H1 (cell line): ENCODE results near the gene DNAH12. TPM values are rescaled to one million over a fixed set of nuclear protein-coding genes. Genes with fewer than 3 reads are reported as not detected.

Experiments
- CTCF ChIA-PET: fragments of 300-600 bp; sonication (Branson Sonifier 250); formaldehyde crosslinking; loops from one replicate; lab custom pipeline; 2021; ENCODE audit not compliant: partially characterized antibody; lab: Charles Lee
- POLR2A ChIA-PET: fragments of 300-600 bp; sonication (Branson Sonifier 250); formaldehyde crosslinking; loops from one replicate; lab custom pipeline; 2021; ENCODE audit warnings: inconsistent platforms; ENCODE audit not compliant: partially characterized antibody; lab: Charles Lee
- DNase-seq, 2 experiments: peaks; one replicate each; pipeline versions ENCODE4 v3.0.0 to v3.0.0-alpha.2; 2010 to 2022; ENCODE audit warnings: low spot score in 2 of 2, low read depth in 1 of 2, mixed read lengths in 1 of 2
- FAIRE-seq: peaks from 2 replicates; lab custom pipeline; 2011; peaks lifted over from hg19 to GRCh38; lab: Jason Lieb, UNC
- H2AFZ ChIP-seq: 2 replicates; pipeline ENCODE4 v1.8.1; 2012; ENCODE audit warnings: low read length, inconsistent platforms
- H2AK5ac ChIP-seq: 2 replicates; pipeline ENCODE4 v1.6.1; 2013; ENCODE audit warnings: low read depth, low read length
- H2BK120ac ChIP-seq: replicated peaks from 2 replicates; pipeline ENCODE3; 2013; ENCODE audit warnings: low read depth, low read length, inconsistent platforms
- H2BK12ac ChIP-seq: 2 replicates; pipeline ENCODE4 v1.6.1; 2013; ENCODE audit warnings: low read depth, low read length
- H2BK15ac ChIP-seq: 2 replicates; pipeline ENCODE4 v1.6.1; 2013; ENCODE audit warnings: low read length
- H2BK20ac ChIP-seq: 2 replicates; pipeline ENCODE4 v1.6.1; 2013; ENCODE audit warnings: low read length
- H2BK5ac ChIP-seq: 2 replicates; pipeline ENCODE4 v1.6.1; 2013; ENCODE audit warnings: low read depth, low read length
- H3K14ac ChIP-seq: 2 replicates; pipeline ENCODE4 v1.6.1; 2013; ENCODE audit warnings: inconsistent platforms; ENCODE audit not compliant: insufficient read length
- H3K18ac ChIP-seq: 2 replicates; pipeline ENCODE4 v1.6.1; 2013; ENCODE audit warnings: low read length; ENCODE audit errors: extremely low read depth
- H3K23ac ChIP-seq: 2 replicates; pipeline ENCODE4 v1.6.1; 2013; ENCODE audit warnings: inconsistent platforms; ENCODE audit not compliant: insufficient read length
- H3K23me2 ChIP-seq: 2 replicates; pipeline ENCODE4 v1.6.1; 2013; ENCODE audit warnings: low read depth, low read length
- H3K27ac ChIP-seq: 2 replicates; pipeline ENCODE4 v1.6.1; 2011; ENCODE audit warnings: low read depth, low read length, inconsistent platforms
- H3K27me3 ChIP-seq, 4 experiments: replicated peaks in 1 of 4; 1 replicate in 1 of 4; 2 replicates in 3 of 4; pipeline versions ENCODE4 v1.6.1 to v1.8.1; 2011 to 2013; ENCODE audit warnings: low read length in 3 of 4, mild to moderate bottlenecking in 3 of 4, inconsistent platforms in 2 of 4, mixed read lengths in 2 of 4, moderate library complexity in 1 of 4; ENCODE audit not compliant: control insufficient read depth in 3 of 4, insufficient read depth in 3 of 4; ENCODE audit errors: extremely low read depth in 1 of 4
- H3K36me3 ChIP-seq, 4 experiments: 2 replicates each; pipeline versions ENCODE4 v1.6.1 to v1.8.1; 2011 to 2013; ENCODE audit warnings: mild to moderate bottlenecking in 4 of 4, low read length in 3 of 4, moderate library complexity in 2 of 4, control low read depth in 1 of 4, inconsistent platforms in 1 of 4; ENCODE audit not compliant: insufficient read depth in 4 of 4, control insufficient read depth in 2 of 4
- H3K4ac ChIP-seq: replicated peaks from 2 replicates; pipeline ENCODE3; 2013; ENCODE audit warnings: low read length, low read depth, mixed read lengths, inconsistent platforms; ENCODE audit not compliant: insufficient read length
- H3K4me1 ChIP-seq, 4 experiments: replicated peaks in 1 of 4; 1 replicate in 1 of 4; 2 replicates in 3 of 4; pipeline versions ENCODE4 v1.6.1 to v1.8.1; 2011 to 2013; ENCODE audit warnings: low read length in 3 of 4, inconsistent platforms in 2 of 4, mixed read lengths in 1 of 4; ENCODE audit not compliant: insufficient read depth in 4 of 4, control insufficient read depth in 3 of 4
- H3K4me2 ChIP-seq, 2 experiments: 2 replicates each; pipeline versions ENCODE4 v1.6.1 to v1.8.1; 2011 to 2013; ENCODE audit warnings: low read depth in 2 of 2, low read length in 2 of 2, control low read depth in 1 of 2, inconsistent platforms in 1 of 2, mild to moderate bottlenecking in 1 of 2; ENCODE audit not compliant: insufficient read depth in 1 of 2
- H3K4me3 ChIP-seq, 4 experiments: fragments of 200-600, 300-600 bp in 1 of 4; sonication (generic), shearing (Covaris generic), sonication (Bioruptor Twin) in 1 of 4; 2 replicates each; pipeline versions ENCODE4 v1.5.1 to v1.8.1; 2011 to 2016; ENCODE audit warnings: low read length in 4 of 4, low read depth in 3 of 4, control low read depth in 2 of 4, inconsistent platforms in 2 of 4, mild to moderate bottlenecking in 2 of 4, mixed read lengths in 1 of 4, moderate library complexity in 1 of 4; ENCODE audit not compliant: insufficient read depth in 2 of 4; ENCODE audit errors: extremely low read depth in 1 of 4
- H3K56ac ChIP-seq: replicated peaks from 2 replicates; pipeline ENCODE3; 2013; ENCODE audit warnings: low read depth, mild to moderate bottlenecking, mixed read lengths, low read length, inconsistent platforms; ENCODE audit not compliant: insufficient read length
- H3K79me1 ChIP-seq: 2 replicates; pipeline ENCODE4 v1.6.1; 2013; ENCODE audit warnings: low read depth, low read length, control low read depth
- H3K79me2 ChIP-seq, 2 experiments: 2 replicates each; pipeline versions ENCODE4 v1.6.1 to v1.8.1; 2012 to 2013; ENCODE audit warnings: low read length in 2 of 2, mild to moderate bottlenecking in 2 of 2, inconsistent platforms in 1 of 2; ENCODE audit not compliant: insufficient read depth in 2 of 2, control insufficient read depth in 1 of 2
- H3K9ac ChIP-seq, 4 experiments: replicated peaks in 1 of 4; 1 replicate in 1 of 4; 2 replicates in 3 of 4; pipeline versions ENCODE4 v1.6.1 to v1.8.1; 2011 to 2013; ENCODE audit warnings: low read depth in 3 of 4, low read length in 3 of 4, control low read depth in 2 of 4, mild to moderate bottlenecking in 2 of 4, moderate library complexity in 2 of 4, inconsistent platforms in 1 of 4; ENCODE audit errors: extremely low read depth in 1 of 4
- H3K9me3 ChIP-seq, 2 experiments: 2 replicates each; pipeline versions ENCODE4 v1.6.1 to v1.8.1; 2012 to 2013; ENCODE audit warnings: mild to moderate bottlenecking in 2 of 2, moderate library complexity in 2 of 2, control low read depth in 1 of 2, inconsistent platforms in 1 of 2, low read depth in 1 of 2, low read length in 1 of 2, mixed read lengths in 1 of 2; ENCODE audit not compliant: insufficient read depth in 2 of 2
- H4K20me1 ChIP-seq, 2 experiments: replicated peaks in 1 of 2; 2 replicates each; pipeline versions ENCODE3 to v1.8.1; 2011 to 2013; ENCODE audit warnings: inconsistent platforms in 2 of 2, low read length in 2 of 2, mild to moderate bottlenecking in 1 of 2; ENCODE audit not compliant: insufficient read depth in 2 of 2, control insufficient read depth in 1 of 2
- H4K5ac ChIP-seq: 2 replicates; pipeline ENCODE4 v1.6.1; 2013; ENCODE audit warnings: low read length, low read depth, mixed read lengths, inconsistent platforms; ENCODE audit not compliant: insufficient read length
- H4K8ac ChIP-seq: 2 replicates; pipeline ENCODE4 v1.8.0; 2013; ENCODE audit warnings: mild to moderate bottlenecking, moderate library complexity, low read length, inconsistent platforms; ENCODE audit not compliant: insufficient read depth; ENCODE audit errors: extremely low read depth
- H4K91ac ChIP-seq: replicated peaks from 2 replicates; pipeline ENCODE3; 2013; ENCODE audit warnings: low read length, mixed read lengths, inconsistent platforms; ENCODE audit not compliant: insufficient read length
- CBX5 ChIP-seq: fragments of 300-800, 300-1000 bp; sonication (generic); IDR thresholded peaks from 2 replicates; pipeline ENCODE4 v1.7.1; 2016; ENCODE audit warnings: antibody characterized with exemption, low read length, low read depth
- KDM1A ChIP-seq: fragments of 200-600, 300-600 bp; sonication (generic); IDR thresholded peaks from 2 replicates; pipeline ENCODE4 v1.7.1; 2016; ENCODE audit warnings: mild to moderate bottlenecking, low read length, borderline replicate concordance
- MAX ChIP-seq: IDR thresholded peaks from 2 replicates; pipeline ENCODE4 v1.6.1; 2012; ENCODE audit warnings: inconsistent platforms
- SP1 ChIP-seq: IDR thresholded peaks from 2 replicates; pipeline ENCODE4 v1.6.1; 2011; ENCODE audit warnings: low read depth, low read length
- TBP ChIP-seq: IDR thresholded peaks from 2 replicates; pipeline ENCODE4 v1.6.1; 2011; ENCODE audit warnings: low read depth, low read length, improper control_type of control experiment
- TCF12 ChIP-seq: IDR thresholded peaks from 2 replicates; pipeline ENCODE4 v1.6.1; 2011; ENCODE audit warnings: low read depth, mild to moderate bottlenecking, low read length
- ZNF274 ChIP-seq: IDR thresholded peaks from 2 replicates; pipeline ENCODE4 v1.7.0; 2012; ENCODE audit warnings: low read length, borderline replicate concordance; ENCODE audit errors: extremely low read depth
- WGBS, 2 experiments: shearing (Covaris generic) in 1 of 2; methylation state at CpG; one replicate each; pipeline versions ENCODE4 v1.1.6 to v1.1.7; 2013 to 2015; ENCODE audit warnings: low lambda C conversion rate in 2 of 2, mixed read lengths in 2 of 2, inconsistent platforms in 1 of 2, low coverage in 1 of 2, missing lambda C conversion rate in 1 of 2; ENCODE audit not compliant: insufficient replicate concordance in 2 of 2, insufficient coverage in 1 of 2, insufficient read length in 1 of 2; ENCODE audit errors: extremely low coverage in 1 of 2, missing lambda C conversion rate in 1 of 2; 5-methylcytosine and 5-hydroxymethylcytosine counted together
- polyA plus RNA-seq, 7 experiments: library from polyadenylated mRNA; depleted of rRNA in 3 of 7; stranded (reverse) in 5 of 7; unstranded in 2 of 7; fragments of >200 nt in 5 of 7; fragments of 200-250 nt in 2 of 7; gene quantifications; 1 replicate in 5 of 7; 2 replicates in 1 of 7; 4 replicates in 1 of 7; pipeline versions ENCODE4 v1.2.1 to v1.2.3, GENCODE V29; 2011 to 2013; ENCODE audit warnings: missing spikeins in 2 of 7, mixed read lengths in 2 of 7
- total RNA-seq: library from RNA; stranded (reverse); fragmentation: NEBNext Ultra II Directional; extraction: Animal tissue kit (Norgen Biotek cat#: 25700); gene quantifications from 2 replicates; pipeline ENCODE4 v1.2.1, GENCODE V29; 2021

The DNAH12 gene
- total and polyA plus RNA-seq, 2 of the 8 experiments (the other 6 are each of a cell fraction or from before 2014, with no cell fraction given): not detected

- TF ChIP-seq TCF12 (no peak), MAX (no peak), ZNF274 (no peak), CBX5 (no peak), TBP (no peak), SP1 (no peak), KDM1A (no peak)
- Histone ChIP-seq H3K79me2 (no peaks in the 10 kb centered on the region), H3K23me2 (no peaks in the 10 kb centered on the region), H2BK5ac (no peak overlapping the region), H3K27ac (no peak overlapping the region), H4K20me1 (no peaks in the 10 kb centered on the region), H3K4me2 (no peak overlapping the region), H3K23ac (no peak overlapping the region), H3K27me3 (no peaks in the 10 kb centered on the region), H3K9me3 (no peaks in the 10 kb centered on the region), H3K18ac (no peak overlapping the region), H3K9ac (no peak overlapping the region), H3K4me1 (no peaks in the 10 kb centered on the region), H2AFZ (no peak overlapping the region), H3K56ac (no peak overlapping the region), H3K36me3 (no peaks in the 10 kb centered on the region), H4K8ac (no peak overlapping the region), H2AK5ac (no peak overlapping the region), H3K14ac (no peak overlapping the region), H3K4me3 (no peak overlapping the region), H2BK15ac (no peak overlapping the region), H4K5ac (no peak overlapping the region), H2BK12ac (no peak overlapping the region), H3K79me1 (no peaks in the 10 kb centered on the region), H3K4ac (no peak overlapping the region), H2BK20ac (no peak overlapping the region), H4K91ac (no peak overlapping the region), H2BK120ac (no peak overlapping the region)
- FAIRE-seq (no peak), DNase-seq (no peak)
- WGBS, 2 experiments: 86% methylated on average over 2 of the region's 2 CpGs; no CpG with 5 or more reads in 1 of the 2 experiments
- ChIA-PET POLR2A (no interaction called here), CTCF (interaction anchor here (0.6 to 1.2 kb wide), 3 partner anchors 8 to 285 kb away, joined by 3 read pairs; no protein-coding TSS in a partner anchor)
Observed at GRCh38 chr3:57389271-57389670, 154.9 kb downstream of the DNAH12 start.
